IgD-negative memory B cell (primary cell): ENCODE data around the gene PKN3. TPM values are rescaled to one million over a fixed set of nuclear protein-coding genes. Genes with fewer than 3 reads are reported as not detected.
"Not testable (repeated sequence)": the region's sequence is repeated elsewhere in the genome, so short reads cannot be mapped to it uniquely, and the experiment has no call there.

ENCODE experiments used
- H3K27ac Mint-ChIP-seq, 3 donors: one replicate each; pipeline ENCODE4 v1.8.0; 2020 to 2022; ENCODE audit warnings: mild to moderate bottlenecking in 3 of 3, mixed read lengths in 3 of 3, moderate library complexity in 1 of 3
- H3K27me3 Mint-ChIP-seq: one replicate; pipeline ENCODE4 v1.8.0; 2021; ENCODE audit warnings: mixed read lengths
- H3K36me3 Mint-ChIP-seq: one replicate; pipeline ENCODE4 v1.8.0; 2020; ENCODE audit warnings: mild to moderate bottlenecking, mixed read lengths
- H3K4me1 Mint-ChIP-seq, 3 donors: one replicate each; pipeline ENCODE4 v1.8.0; 2020 to 2022; ENCODE audit warnings: mixed read lengths in 3 of 3, mild to moderate bottlenecking in 1 of 3
- H3K4me3 Mint-ChIP-seq, 4 donors: one replicate each; pipeline ENCODE4 v1.8.0; 2020 to 2022; ENCODE audit warnings: mild to moderate bottlenecking in 4 of 4, mixed read lengths in 4 of 4, moderate library complexity in 3 of 4
- H3K9me3 Mint-ChIP-seq, 3 donors: one replicate each; pipeline ENCODE4 v1.8.0; 2020 to 2021; ENCODE audit warnings: mixed read lengths in 3 of 3, mild to moderate bottlenecking in 1 of 3
- polyA plus RNA-seq: library from polyadenylated mRNA; unstranded; fragments of 300-500 nt; fragmentation: Illumina TruSeq; gene quantifications from one replicate; pipeline ENCODE4 v1.2.3, GENCODE V29; 2021

The PKN3 gene
- polyA plus RNA-seq, 1 donor from 2014 or later: 0.11 TPM

GRCh38 chr9:128685636-128686489 lies 16.4 kb upstream of the PKN3 start:
- peaks cover 0 to 2% (median 0%) of the 10 kb centered on the region in 3 donors for H3K9me3 Mint-ChIP-seq
- H3K4me3 Mint-ChIP-seq: peak overlapping the region; percentile 91 to 100 (median 99)
- H3K27ac Mint-ChIP-seq: peak overlapping the region; percentile 90 to 98 (median 98)
- H3K36me3 Mint-ChIP-seq: no peaks in the 10 kb centered on the region
- H3K27me3 Mint-ChIP-seq: no peaks in the 10 kb centered on the region
- peaks cover 36 to 42% (median 42%) of the 10 kb centered on the region in 3 donors for H3K4me1 Mint-ChIP-seq

- H3K36me3 Mint-ChIP-seq: peaks cover 2% of the 10 kb centered on the region
- peak overlapping the region in 1 of 3 donors; percentile 93 for H3K27ac Mint-ChIP-seq
- H3K9me3 Mint-ChIP-seq: peaks cover 0 to 2% (median 0%) of the 10 kb centered on the region in 3 donors
- H3K4me3 Mint-ChIP-seq: peak overlapping the region; percentile 82 to 100 (median 95)
- no peaks in the 10 kb centered on the region for H3K27me3 Mint-ChIP-seq
- peaks cover 37 to 47% (median 45%) of the 10 kb centered on the region in 3 donors for H3K4me1 Mint-ChIP-seq
These were observed 14.8 kb upstream of the PKN3 start for GRCh38 chr9:128687453-128687852.

- peaks cover 0 to 2% (median 0%) of the 10 kb centered on the region in 3 donors for H3K9me3 Mint-ChIP-seq
These were observed 13.6 kb upstream of the PKN3 start, which contains the start of gene SET for GRCh38 chr9:128688501-128689292. TSS of gene SET (plus strand) at chr9:128689222. CDS start at chr9:128689583, 361 bp downstream.

DNA sequence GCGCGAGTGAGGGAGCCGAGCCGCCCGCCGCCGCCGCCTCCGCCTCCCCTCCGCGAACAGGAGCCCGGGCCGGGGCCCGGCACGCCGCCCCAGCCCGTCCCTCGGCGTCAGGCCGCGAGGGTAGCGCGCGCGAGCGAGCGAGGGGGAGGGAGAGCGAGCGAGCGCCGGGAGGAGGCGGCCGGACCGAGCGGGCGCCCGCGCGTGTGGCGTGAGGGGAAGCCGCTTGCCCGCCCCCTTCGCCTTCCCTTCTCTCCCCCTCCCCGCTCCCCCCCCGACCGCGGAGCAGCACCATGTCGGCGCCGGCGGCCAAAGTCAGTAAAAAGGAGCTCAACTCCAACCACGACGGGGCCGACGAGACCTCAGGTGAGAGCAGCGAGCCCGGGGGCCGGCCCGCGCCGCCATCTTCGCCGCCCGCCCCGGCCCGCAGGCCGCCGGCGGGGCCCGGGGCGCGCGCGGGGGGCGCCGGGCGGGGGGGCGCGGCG lies 13.0 kb upstream of the PKN3 start:
- Mint-ChIP-seq H3K27ac (no peak overlapping the region), H3K27me3 (no peaks in the 10 kb centered on the region), H3K4me1 (peaks cover 31 to 44% (median 35%) of the 10 kb centered on the region in 3 donors), H3K9me3 (peaks cover 0 to 2% (median 0%) of the 10 kb centered on the region in 3 donors), H3K4me3 (peak overlapping the region in 3 of 4 donors; percentile 41 to 72 (median 48)), H3K36me3 (peaks cover 2% of the 10 kb centered on the region)

More at GRCh38 chr9:128688501-128689292, 13.6 kb upstream of the PKN3 start, which contains the start of gene SET:
- Mint-ChIP-seq H3K36me3 (peaks cover 2% of the 10 kb centered on the region), H3K27me3 (no peaks in the 10 kb centered on the region), H3K4me1 (peaks cover 35 to 45% (median 37%) of the 10 kb centered on the region in 3 donors), H3K27ac (peak within 1 kb of the TSS; percentile 89 to 97 (median 93)), H3K4me3 (peak within 1 kb of the TSS; percentile 82 to 99 (median 91))

DNA sequence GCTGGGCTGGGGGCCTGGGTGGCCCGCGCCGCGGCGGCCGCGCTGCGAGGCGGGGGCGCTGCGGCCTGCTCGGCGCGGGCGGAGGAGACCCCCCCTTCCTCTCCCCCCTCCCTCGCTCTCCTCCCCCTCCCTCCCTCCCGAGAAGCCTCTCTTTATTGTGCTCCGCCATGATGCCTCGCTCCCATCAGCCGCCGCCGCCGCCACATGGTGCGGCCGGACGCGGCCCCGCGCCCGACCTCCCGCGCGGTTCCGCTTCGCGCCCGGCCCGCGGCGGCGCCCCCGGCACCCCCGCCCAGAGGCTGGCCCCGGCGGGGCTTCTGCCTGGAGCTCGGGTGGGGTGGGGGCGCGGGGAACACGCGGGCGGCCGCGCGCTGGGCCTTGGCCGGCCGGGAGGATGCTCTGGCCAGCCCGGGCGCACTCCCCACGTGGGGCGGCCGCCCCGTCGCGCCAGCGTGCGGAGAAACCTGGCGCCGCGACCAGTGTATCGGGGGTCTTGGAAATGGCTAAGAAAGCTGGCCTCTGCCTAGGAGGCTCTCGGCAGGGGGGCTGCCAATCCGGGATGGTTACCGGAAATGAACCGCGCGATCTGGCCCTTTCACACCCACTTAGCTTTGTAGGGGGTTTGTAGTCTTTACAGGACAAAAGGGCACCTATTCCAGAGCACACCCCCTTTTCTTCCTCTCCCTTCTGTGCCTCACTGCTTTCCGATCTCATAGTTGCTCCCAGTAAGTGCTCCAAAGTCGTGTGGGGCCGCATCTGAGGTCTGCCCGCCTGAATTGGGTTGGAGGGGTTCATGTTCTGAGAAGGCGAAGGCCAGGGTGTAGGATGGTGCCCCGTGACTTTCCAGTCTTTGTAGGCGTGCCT lies 12.3 kb upstream of the PKN3 start:
- H3K4me3 Mint-ChIP-seq: peak overlapping the region; percentile 89 to 100 (median 98)
- H3K9me3 Mint-ChIP-seq: peaks cover 0 to 2% (median 0%) of the 10 kb centered on the region in 3 donors
- H3K4me1 Mint-ChIP-seq: peaks cover 24 to 38% (median 31%) of the 10 kb centered on the region in 3 donors
- peaks cover 2% of the 10 kb centered on the region for H3K36me3 Mint-ChIP-seq
- H3K27ac Mint-ChIP-seq: peak overlapping the region; percentile 88 to 95 (median 94)
- no peaks in the 10 kb centered on the region for H3K27me3 Mint-ChIP-seq

DNA sequence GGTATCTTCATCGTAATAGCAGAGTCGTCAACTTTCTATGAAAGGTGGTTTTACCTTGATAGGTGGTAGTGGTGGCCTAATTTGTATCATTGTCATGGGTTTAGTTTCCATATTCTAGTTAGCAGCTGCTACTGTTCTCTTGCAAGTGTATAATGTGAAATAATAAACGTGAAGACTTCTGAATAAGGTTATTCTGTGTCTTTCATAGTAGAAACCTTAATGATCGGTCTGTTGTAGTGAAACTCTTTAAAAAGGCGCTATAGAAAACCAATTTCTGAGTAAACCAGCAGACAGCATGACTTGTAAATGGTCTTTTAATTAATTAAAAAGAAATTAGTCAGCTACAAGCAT lies 11.6 kb upstream of the PKN3 start:
- Mint-ChIP-seq H3K9me3 (peaks cover 0 to 2% (median 0%) of the 10 kb centered on the region in 3 donors), H3K4me1 (peaks cover 20 to 33% (median 28%) of the 10 kb centered on the region in 3 donors), H3K4me3 (peak overlapping the region; percentile 89 to 100 (median 98)), H3K36me3 (peaks cover 2% of the 10 kb centered on the region), H3K27me3 (no peaks in the 10 kb centered on the region), H3K27ac (peak overlapping the region; percentile 88 to 95 (median 94))

DNA sequence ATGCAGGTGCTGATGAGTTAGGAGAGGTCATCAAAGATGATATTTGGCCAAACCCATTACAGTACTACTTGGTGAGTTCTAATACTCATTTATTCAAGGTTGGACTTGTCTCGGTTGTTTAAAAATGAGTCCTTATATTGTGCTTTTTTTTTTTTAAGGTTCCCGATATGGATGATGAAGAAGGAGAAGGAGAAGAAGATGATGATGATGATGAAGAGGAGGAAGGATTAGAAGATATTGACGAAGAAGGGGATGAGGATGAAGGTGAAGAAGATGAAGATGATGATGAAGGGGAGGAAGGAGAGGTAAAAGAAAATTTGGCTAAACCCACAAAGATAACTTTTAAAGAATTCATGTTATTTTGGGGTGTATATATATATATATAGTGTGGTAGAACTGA lies 8.6 kb upstream of the PKN3 start:
- peaks cover 7 to 16% (median 10%) of the 10 kb centered on the region in 3 donors for H3K4me1 Mint-ChIP-seq
- peak overlapping the region in 1 of 3 donors; percentile 45 for H3K27ac Mint-ChIP-seq
- H3K36me3 Mint-ChIP-seq, H3K27me3 Mint-ChIP-seq, H3K9me3 Mint-ChIP-seq: not testable (repeated sequence)
- H3K4me3 Mint-ChIP-seq: peak overlapping the region in 1 of 4 donors; percentile 11

DNA sequence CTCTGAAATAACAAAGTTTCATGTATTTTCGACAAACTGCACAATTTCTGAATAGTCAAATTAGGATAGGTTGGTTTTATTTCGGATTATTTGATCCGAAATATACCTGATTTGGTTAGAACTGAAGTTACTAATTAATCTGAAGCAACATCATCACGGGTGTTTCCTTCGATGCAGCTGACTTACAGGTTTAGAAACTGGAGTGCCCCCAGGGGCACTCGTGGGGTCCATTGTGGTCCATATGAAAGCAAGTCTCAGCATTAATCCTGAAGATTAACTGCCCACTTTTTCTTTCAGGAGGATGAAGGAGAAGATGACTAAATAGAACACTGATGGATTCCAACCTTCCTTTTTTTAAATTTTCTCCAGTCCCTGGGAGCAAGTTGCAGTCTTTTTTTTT lies 8.0 kb upstream of the PKN3 start:
- Mint-ChIP-seq H3K36me3 (peaks cover 2% of the 10 kb centered on the region), H3K27ac (no peak overlapping the region), H3K4me1 (peaks cover 7 to 16% (median 10%) of the 10 kb centered on the region in 3 donors), H3K27me3 (no peaks in the 10 kb centered on the region), H3K4me3 (no peak overlapping the region), H3K9me3 (peaks cover 0 to 2% (median 0%) of the 10 kb centered on the region in 3 donors)

GRCh38 chr9:128696923-128697707 lies 5.2 kb upstream of the PKN3 start:
- Mint-ChIP-seq H3K36me3 (no peaks in the 10 kb centered on the region), H3K27ac (no peak overlapping the region), H3K4me3 (peak overlapping the region in 1 of 4 donors; percentile 20), H3K27me3 (no peaks in the 10 kb centered on the region), H3K9me3 (no peaks in the 10 kb centered on the region), H3K4me1 (peaks cover 0 to 10% (median 3%) of the 10 kb centered on the region in 3 donors)

DNA sequence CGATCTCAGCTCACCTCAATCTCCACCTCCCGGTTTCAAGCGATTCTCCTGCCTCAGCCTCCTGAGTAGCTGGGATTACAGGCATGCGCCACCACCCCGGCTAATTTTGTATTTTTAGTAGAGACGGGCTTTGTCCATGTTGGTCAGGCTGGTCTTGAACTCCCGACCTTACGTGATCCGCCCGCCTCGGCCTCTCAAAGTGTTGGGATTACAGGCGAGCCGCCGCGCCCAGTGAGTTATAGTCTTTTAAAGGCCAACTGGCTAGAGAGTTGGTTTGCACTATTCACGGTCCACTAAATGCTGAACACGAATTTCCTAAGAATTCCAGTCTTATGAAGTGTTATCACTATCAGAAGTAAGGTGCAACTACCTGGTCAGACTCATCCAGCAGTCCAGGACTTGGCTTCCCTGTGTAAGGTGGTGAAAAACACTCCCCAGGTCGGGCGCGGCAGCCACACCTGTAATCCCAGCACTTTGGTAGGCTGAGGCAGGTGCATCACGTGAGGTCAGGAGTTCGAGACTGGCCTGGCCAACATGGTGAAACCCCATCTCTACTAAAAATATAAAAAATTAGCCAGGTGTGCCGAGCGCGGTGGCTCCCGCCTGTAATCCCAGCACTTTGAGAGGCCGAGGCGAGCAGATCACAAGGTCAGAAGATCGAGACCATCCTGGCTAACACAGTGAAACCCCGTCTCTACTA lies 3.1 kb upstream of the PKN3 start:
- not testable (repeated sequence) for H3K27ac Mint-ChIP-seq, H3K27me3 Mint-ChIP-seq, H3K9me3 Mint-ChIP-seq, H3K4me3 Mint-ChIP-seq, H3K4me1 Mint-ChIP-seq, H3K36me3 Mint-ChIP-seq

DNA sequence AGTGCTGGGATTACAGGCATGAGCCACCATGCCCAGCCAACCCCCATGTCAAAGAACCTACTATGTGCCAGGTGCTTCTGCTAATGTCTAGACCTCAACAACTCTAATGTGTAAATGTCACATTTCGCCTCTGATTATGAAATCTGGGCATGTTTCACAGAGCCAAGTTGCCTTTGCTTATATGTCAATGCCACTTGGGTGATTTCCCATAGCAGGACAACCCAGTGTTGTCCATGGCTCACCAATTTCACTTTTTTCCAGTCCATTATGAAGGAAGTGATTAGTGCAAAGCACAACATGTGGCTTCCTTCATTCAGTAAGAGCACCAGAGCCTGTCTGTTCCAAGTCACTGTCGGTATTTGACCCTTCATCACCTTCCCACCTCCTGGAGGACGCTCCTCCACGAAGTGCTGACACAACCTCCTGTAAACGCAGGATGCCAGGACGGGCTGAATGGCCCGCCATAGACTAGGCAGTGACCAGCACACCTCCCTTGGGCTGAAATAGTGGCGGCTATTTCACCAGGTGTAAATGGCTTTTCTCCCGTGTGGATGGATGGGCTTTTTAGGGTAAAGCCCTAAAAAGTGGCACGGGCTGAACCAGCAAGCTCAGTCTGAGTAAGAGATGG lies 962 bp upstream of the PKN3 start:
- peaks cover 0 to 10% (median 4%) of the 10 kb centered on the region in 3 donors for H3K4me1 Mint-ChIP-seq
- no peaks in the 10 kb centered on the region for H3K27me3 Mint-ChIP-seq
- H3K27ac Mint-ChIP-seq: no peak overlapping the region
- no peaks in the 10 kb centered on the region for H3K36me3 Mint-ChIP-seq
- H3K9me3 Mint-ChIP-seq: no peaks in the 10 kb centered on the region
- peak overlapping the region in 3 of 4 donors; percentile 22 to 97 (median 41) for H3K4me3 Mint-ChIP-seq

DNA sequence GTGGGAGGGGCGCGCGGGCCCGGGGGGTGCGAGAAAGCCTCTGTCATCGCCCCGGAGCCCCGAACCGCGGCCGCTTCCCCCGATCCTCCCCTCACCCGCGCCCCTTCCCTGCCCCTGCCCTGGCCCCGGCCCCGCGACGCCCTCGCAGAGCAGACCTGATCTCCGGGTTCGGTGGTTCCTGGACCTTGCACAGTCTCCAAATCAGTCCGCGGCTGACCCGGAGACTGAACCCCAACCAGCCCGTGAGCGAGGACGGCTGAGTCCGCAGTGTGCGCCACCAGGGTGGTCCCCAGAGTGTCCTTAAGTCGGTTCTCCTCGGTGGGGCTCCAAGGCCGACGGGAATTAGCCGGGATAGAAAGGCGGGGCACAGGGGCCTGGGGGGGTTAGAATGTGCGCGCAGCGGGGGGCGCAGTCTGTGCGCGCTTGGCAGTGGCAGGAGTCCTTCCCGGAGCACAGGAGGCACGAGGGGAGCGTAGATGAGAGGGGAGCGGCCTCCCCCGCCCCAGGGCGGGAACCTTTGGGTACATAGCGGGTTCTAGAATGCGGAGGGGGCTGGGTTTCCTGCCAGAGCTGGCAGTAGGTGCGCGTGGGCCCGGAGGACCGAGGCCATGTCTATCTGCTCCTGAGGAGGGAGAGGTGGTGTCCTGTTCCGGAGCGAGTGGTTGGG lies 779 bp downstream of the PKN3 start:
- Mint-ChIP-seq H3K36me3 (no peaks in the 10 kb centered on the region), H3K9me3 (no peaks in the 10 kb centered on the region), H3K4me1 (peaks cover 0 to 10% (median 4%) of the 10 kb centered on the region in 3 donors), H3K4me3 (peak overlapping the region; percentile 61 to 89 (median 84)), H3K27me3 (no peaks in the 10 kb centered on the region), H3K27ac (peak overlapping the region in 1 of 3 donors; percentile 53)
